Osteoblast (primary cell): ENCODE data around the gene MEG3. TPM values are rescaled to one million over a fixed set of nuclear protein-coding genes. Genes with fewer than 3 reads are reported as not detected.

ENCODE experiments used
- DNase-seq: peaks from one replicate; pipeline ENCODE4 v3.0.0; 2011; ENCODE audit warnings: low spot score, mixed read lengths; ENCODE audit not compliant: insufficient read length; ENCODE audit errors: missing footprints
- H2AFZ ChIP-seq: 2 replicates; pipeline ENCODE4 v1.6.0; 2011; ENCODE audit warnings: mild to moderate bottlenecking, low read length
- H3K27ac ChIP-seq: 2 replicates; pipeline ENCODE4 v1.5.1; 2011; ENCODE audit warnings: mild to moderate bottlenecking, low read depth, low read length, moderate library complexity
- H3K27me3 ChIP-seq: 2 replicates; pipeline ENCODE4 v1.6.0; 2012; ENCODE audit warnings: mild to moderate bottlenecking, control low read depth, inconsistent platforms, low read length, moderate library complexity; ENCODE audit not compliant: insufficient read depth
- H3K36me3 ChIP-seq: 2 replicates; pipeline ENCODE4 v1.5.1; 2011; ENCODE audit warnings: mild to moderate bottlenecking, low read length, control low read depth, moderate library complexity; ENCODE audit not compliant: insufficient read depth
- H3K4me1 ChIP-seq: 2 replicates; pipeline ENCODE4 v1.5.1; 2011; ENCODE audit warnings: mild to moderate bottlenecking, low read length, control low read depth, moderate library complexity; ENCODE audit not compliant: insufficient read depth
- H3K4me2 ChIP-seq: 2 replicates; pipeline ENCODE4 v1.6.0; 2011; ENCODE audit warnings: mild to moderate bottlenecking, low read length; ENCODE audit not compliant: insufficient read depth
- H3K4me3 ChIP-seq: fragments of 200-600 bp; sonication (generic); 3 replicates; pipeline ENCODE4 v1.5.1; 2012; ENCODE audit warnings: mild to moderate bottlenecking, low read length, inconsistent platforms; ENCODE audit not compliant: insufficient read depth
- H3K79me2 ChIP-seq: 2 replicates; pipeline ENCODE4 v1.6.0; 2012; ENCODE audit warnings: mild to moderate bottlenecking, low read length, control low read depth, inconsistent platforms; ENCODE audit not compliant: insufficient read depth
- H3K9me3 ChIP-seq: 2 replicates; pipeline ENCODE4 v1.5.1; 2011; ENCODE audit warnings: low read depth, low read length, control low read depth
- H4K20me1 ChIP-seq: 2 replicates; pipeline ENCODE4 v1.6.0; 2012; ENCODE audit warnings: mild to moderate bottlenecking, low read length, control low read depth; ENCODE audit not compliant: insufficient read depth
- total RNA-seq: library from RNA; depleted of rRNA; stranded (reverse); fragments of >200 nt; gene quantifications from 2 replicates; pipeline ENCODE4 v1.2.3, GENCODE V29; 2012
- TF ChIP-seq, protein P1 (sequence below): IDR thresholded peaks from 2 replicates; pipeline ENCODE4 v1.5.1; 2011; ENCODE audit warnings: mild to moderate bottlenecking, low read depth, low read length, moderate library complexity; ENCODE audit errors: extremely low read depth

The MEG3 gene
- total RNA-seq, 1 donor: 200 TPM

DNA sequence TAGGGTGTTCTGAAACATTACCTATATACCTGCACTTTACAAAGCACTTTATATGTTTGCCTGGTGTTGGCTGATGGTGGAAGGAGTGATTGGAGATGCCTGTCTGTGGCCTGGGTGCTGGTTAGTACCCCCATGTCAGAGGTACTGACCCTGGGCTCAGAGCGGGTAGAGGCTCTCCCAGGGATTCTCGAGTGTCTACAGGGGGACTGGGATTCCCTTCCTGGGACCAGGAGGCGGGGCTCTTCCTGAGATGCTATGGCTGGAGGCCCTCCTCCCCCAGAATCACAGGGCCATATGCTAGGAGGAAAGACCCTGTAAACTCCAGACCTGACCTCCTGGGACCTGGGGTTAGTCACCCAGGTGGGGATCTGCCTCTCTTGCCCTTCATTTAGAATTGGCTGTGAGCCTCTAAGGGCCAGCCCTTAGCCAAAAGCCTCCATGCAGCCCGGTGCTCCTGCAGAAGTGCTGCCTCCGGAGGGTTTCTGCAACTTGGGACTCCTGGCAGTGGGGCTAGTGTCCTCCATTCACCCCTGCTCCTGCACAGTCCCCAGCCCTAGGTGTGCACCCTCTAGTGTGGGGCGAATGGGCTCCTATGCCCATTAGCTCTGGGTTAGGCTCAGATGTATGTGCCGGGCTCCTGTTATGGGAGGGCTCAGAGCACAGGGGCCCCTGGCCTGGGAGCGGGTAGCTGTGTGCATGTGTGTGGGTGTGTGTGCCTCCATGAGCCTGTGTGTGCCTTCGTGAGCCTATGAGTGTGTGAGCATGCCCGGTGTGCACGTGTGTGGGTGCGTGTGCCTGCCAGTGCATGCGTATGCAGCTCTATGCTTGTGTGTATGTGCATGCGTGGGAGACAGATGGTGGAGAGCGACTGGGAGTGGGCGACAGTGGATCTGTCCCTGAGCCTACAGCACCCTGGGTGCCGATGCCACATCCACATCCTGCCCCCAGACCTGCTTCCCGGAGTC lies 41.0 kb downstream of the MEG3 start:
- Histone ChIP-seq H3K79me2 (peaks cover 60% of the 10 kb centered on the region), H3K27me3 (no peaks in the 10 kb centered on the region), H3K36me3 (peaks cover 39% of the 10 kb centered on the region), H3K4me1 (peaks cover 12% of the 10 kb centered on the region), H4K20me1 (peaks cover 61% of the 10 kb centered on the region), H3K4me2 (no peak overlapping the region), H2AFZ (no peak overlapping the region), H3K9me3 (no peaks in the 10 kb centered on the region), H3K27ac (no peak overlapping the region), H3K4me3 (no peak overlapping the region)
- TF ChIP-seq, protein P1, sequence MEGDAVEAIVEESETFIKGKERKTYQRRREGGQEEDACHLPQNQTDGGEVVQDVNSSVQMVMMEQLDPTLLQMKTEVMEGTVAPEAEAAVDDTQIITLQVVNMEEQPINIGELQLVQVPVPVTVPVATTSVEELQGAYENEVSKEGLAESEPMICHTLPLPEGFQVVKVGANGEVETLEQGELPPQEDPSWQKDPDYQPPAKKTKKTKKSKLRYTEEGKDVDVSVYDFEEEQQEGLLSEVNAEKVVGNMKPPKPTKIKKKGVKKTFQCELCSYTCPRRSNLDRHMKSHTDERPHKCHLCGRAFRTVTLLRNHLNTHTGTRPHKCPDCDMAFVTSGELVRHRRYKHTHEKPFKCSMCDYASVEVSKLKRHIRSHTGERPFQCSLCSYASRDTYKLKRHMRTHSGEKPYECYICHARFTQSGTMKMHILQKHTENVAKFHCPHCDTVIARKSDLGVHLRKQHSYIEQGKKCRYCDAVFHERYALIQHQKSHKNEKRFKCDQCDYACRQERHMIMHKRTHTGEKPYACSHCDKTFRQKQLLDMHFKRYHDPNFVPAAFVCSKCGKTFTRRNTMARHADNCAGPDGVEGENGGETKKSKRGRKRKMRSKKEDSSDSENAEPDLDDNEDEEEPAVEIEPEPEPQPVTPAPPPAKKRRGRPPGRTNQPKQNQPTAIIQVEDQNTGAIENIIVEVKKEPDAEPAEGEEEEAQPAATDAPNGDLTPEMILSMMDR: no peak
- DNase-seq: peak; percentile 25

DNA sequence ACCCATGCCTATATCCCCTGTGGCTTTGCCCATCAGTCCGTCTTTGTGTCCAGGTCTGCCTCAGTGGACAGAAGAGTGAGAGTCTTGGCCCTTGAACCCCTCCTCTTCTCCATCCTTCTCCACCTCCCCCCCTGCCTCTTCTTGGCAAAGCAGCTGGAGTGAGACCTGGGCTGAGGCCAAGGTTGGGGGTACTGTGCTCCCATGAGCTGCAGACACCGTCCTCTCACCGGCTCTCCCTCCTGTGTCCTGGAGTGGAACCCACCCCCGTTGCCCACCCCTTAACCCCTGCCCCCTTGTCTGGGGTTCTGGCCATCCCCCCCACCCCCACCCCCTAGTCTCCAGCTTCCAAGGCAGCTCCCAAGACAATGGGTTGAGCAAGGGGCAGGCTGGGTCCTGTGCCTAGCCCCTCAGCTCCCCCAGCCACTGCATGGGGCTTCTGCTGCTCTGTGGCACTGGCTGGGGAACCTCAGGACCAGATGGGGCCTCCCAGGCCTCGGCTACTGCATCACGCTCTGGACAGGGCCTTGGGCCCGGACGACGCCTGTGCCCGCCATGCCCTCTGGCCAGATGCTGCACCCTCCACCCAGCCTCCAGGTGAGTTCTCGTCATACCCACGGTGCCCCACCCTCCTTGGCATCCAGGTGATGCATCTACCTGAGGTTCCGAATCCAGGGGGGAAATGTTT lies 41.9 kb downstream of the MEG3 start:
- Histone ChIP-seq H3K4me2 (no peak overlapping the region), H3K4me1 (peaks cover 8% of the 10 kb centered on the region), H4K20me1 (peaks cover 63% of the 10 kb centered on the region), H3K9me3 (no peaks in the 10 kb centered on the region), H3K36me3 (peaks cover 32% of the 10 kb centered on the region), H3K4me3 (no peak overlapping the region), H3K79me2 (peaks cover 52% of the 10 kb centered on the region), H2AFZ (no peak overlapping the region), H3K27me3 (no peaks in the 10 kb centered on the region), H3K27ac (no peak overlapping the region)
- TF ChIP-seq, protein P1: no peak
- DNase-seq: peak; percentile 82

DNA sequence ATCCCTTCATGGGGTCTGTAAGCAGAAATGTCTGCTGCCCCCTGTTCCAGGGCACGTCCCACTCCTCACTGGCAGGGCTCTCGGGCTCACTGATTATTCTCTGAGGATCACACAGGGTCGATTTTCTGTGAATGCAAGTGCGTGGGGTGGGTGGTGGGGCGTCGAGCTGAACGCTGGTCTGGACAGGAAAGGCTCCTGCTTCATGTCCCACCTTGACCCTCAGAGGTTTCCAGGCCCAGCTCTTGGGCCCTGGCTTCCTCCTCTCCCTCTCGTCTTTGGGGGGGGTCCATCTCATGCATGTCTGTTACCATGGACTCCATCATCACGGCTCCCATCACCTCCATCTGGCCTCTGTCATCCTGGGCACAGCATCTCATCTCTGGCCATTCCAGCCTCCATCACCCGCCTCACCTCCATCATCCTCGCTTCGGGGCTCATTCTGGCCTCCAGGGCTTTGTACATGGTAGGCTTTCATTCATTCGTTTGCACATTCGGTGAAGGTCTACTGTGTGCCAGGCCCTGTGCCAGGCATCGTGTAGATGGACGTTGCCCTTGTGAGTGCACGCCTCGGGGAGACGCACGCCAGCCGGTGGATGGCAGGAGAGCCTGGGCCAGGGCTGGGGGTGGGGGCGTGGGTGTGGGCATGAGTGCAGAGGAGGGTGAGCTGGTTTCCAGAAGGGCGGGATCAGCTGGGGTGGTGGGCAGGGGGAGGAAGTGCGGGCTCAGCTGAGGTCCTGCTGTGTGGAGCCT lies 42.9 kb downstream of the MEG3 start:
- no peak overlapping the region for H3K4me3 ChIP-seq
- peaks cover 8% of the 10 kb centered on the region for H3K4me1 ChIP-seq
- TF ChIP-seq, protein P1: no peak
- no peaks in the 10 kb centered on the region for H3K9me3 ChIP-seq
- peak; percentile 56 for DNase-seq
- peaks cover 48% of the 10 kb centered on the region for H3K79me2 ChIP-seq
- peaks cover 61% of the 10 kb centered on the region for H4K20me1 ChIP-seq
- H3K27me3 ChIP-seq: no peaks in the 10 kb centered on the region
- H3K36me3 ChIP-seq: peaks cover 25% of the 10 kb centered on the region
- no peak overlapping the region for H2AFZ ChIP-seq
- no peak overlapping the region for H3K27ac ChIP-seq
- H3K4me2 ChIP-seq: no peak overlapping the region
